GM23248 (cell line): ENCODE results near the gene C1orf21. TPM values are rescaled to one million over a fixed set of nuclear protein-coding genes. Genes with fewer than 3 reads are reported as not detected.

Experiments
- DNase-seq: peaks from one replicate; pipeline ENCODE4 v3.0.0-alpha.2; 2015
- H2AFZ ChIP-seq: fragments of 200-600 bp; sonication (generic); 2 replicates; pipeline ENCODE4 v1.6.1; 2016; ENCODE audit warnings: antibody characterized with exemption
- H3F3A ChIP-seq: fragments of 200-600 bp; sonication (generic); 2 replicates; pipeline ENCODE4 v1.6.1; 2016; ENCODE audit warnings: mild to moderate bottlenecking, antibody characterized with exemption, mixed run types; ENCODE audit not compliant: insufficient read depth
- H3K27ac ChIP-seq: fragments of 200-600 bp; sonication (generic); 2 replicates; pipeline ENCODE4 v1.5.1; 2016; ENCODE audit warnings: mild to moderate bottlenecking
- H3K27me3 ChIP-seq: fragments of 200-600 bp; sonication (generic); replicated peaks from 2 replicates; pipeline ENCODE4 v1.6.1; 2016; ENCODE audit warnings: mild to moderate bottlenecking; ENCODE audit not compliant: insufficient read depth
- H3K36me3 ChIP-seq: fragments of 200-600 bp; sonication (generic); 2 replicates; pipeline ENCODE4 v1.6.1; 2016; ENCODE audit warnings: low read depth, mild to moderate bottlenecking
- H3K4me1 ChIP-seq: fragments of 200-600 bp; sonication (generic); 2 replicates; pipeline ENCODE4 v1.6.1; 2016; ENCODE audit warnings: mild to moderate bottlenecking; ENCODE audit not compliant: insufficient read depth
- H3K4me2 ChIP-seq: fragments of 200-600 bp; sonication (generic); one replicate; pipeline ENCODE4 v1.6.1; 2016; ENCODE audit warnings: mild to moderate bottlenecking; ENCODE audit not compliant: unreplicated experiment
- H3K4me3 ChIP-seq: fragments of 200-600 bp; sonication (generic); 2 replicates; pipeline ENCODE4 v1.5.1; 2016; ENCODE audit warnings: mild to moderate bottlenecking
- H3K79me2 ChIP-seq: fragments of 200-600 bp; sonication (generic); 2 replicates; pipeline ENCODE4 v1.6.1; 2016; ENCODE audit warnings: mild to moderate bottlenecking; ENCODE audit not compliant: insufficient read depth
- H3K9ac ChIP-seq: fragments of 200-600 bp; sonication (generic); 2 replicates; pipeline ENCODE4 v1.6.1; 2016; ENCODE audit warnings: mild to moderate bottlenecking
- H3K9me2 ChIP-seq: fragments of 200-600 bp; sonication (generic); 2 replicates; pipeline ENCODE4 v1.6.1; 2016; ENCODE audit warnings: mixed run types, mild to moderate bottlenecking, moderate library complexity; ENCODE audit not compliant: insufficient read depth
- H3K9me3 ChIP-seq: fragments of 200-600 bp; sonication (generic); one replicate; pipeline ENCODE4 v1.6.1; 2017; ENCODE audit warnings: low read depth
- H4K20me1 ChIP-seq: fragments of 200-600 bp; sonication (generic); 2 replicates; pipeline ENCODE4 v1.6.0; 2016; ENCODE audit not compliant: insufficient read depth
- EZH2 ChIP-seq: fragments of 200-600 bp; sonication (generic); IDR thresholded peaks from 2 replicates; pipeline ENCODE4 v1.6.1; 2018; ENCODE audit warnings: antibody characterized with exemption, mild to moderate bottlenecking; ENCODE audit not compliant: insufficient read depth, poor library complexity, severe bottlenecking
- EZH2phosphoT487 ChIP-seq: fragments of 200-600 bp; sonication (generic); IDR thresholded peaks from 2 replicates; pipeline ENCODE4 v1.6.1; 2018; ENCODE audit warnings: antibody characterized with exemption, moderate library complexity, mild to moderate bottlenecking, low read depth; ENCODE audit not compliant: insufficient read depth
- WGBS, 2 experiments: methylation state at CpG; one replicate each; pipeline ENCODE4 v1.1.6; 2015 to 2017; ENCODE audit warnings: low lambda C conversion rate in 2 of 2, low coverage in 1 of 2; ENCODE audit errors: missing lambda C conversion rate in 2 of 2; 5-methylcytosine and 5-hydroxymethylcytosine counted together
- in situ Hi-C: fragments of 300-500 bp; cut with MboI; formaldehyde crosslinking; loops from 2 replicates; pipeline ENCODE4 v1.15.0; 2020
- polyA plus RNA-seq: library from polyadenylated mRNA; unstranded; fragments of >200 nt; fragmentation: Nextera tagmentation; extraction: Ambion mirVana; gene quantifications from 2 replicates; pipeline ENCODE4 v1.2.1, GENCODE V29; 2016
- total RNA-seq: library from RNA; depleted of rRNA; stranded (reverse); fragments of >200 nt; shearing (Covaris generic); gene quantifications from 2 replicates; pipeline ENCODE4 v1.2.3, GENCODE V29; 2014

C1orf21 gene
- total and polyA plus RNA-seq, 2 experiments from 2014 or later, result 16.7 to 20.0 TPM

DNA sequence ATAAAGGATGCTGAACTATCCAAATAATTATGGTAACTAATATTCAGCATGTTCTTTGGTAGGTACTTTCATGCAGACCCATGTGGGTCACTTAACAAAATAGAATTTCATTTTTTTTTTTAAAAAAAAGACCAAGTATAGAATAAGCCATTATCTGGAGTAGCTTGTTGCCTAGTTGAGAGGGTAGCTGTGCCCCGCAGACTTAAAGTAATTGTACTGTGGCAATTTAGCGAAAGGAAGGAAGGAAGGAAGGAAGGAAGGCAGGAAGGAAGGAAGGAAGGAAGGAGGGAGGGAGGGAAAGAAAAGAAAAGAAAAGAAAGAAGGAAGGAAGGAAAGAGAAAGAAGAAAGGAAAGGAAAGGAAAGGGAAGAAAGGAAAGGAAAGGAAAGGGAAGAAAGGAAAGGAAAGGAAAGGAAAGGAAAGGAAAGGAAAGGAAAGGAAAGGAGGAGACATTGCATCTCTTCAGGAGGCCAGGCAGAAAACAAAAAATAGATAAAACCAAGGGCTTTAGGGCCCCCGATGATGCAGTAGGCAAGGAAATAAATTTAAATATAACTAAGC, 35.3 kb upstream of the C1orf21 start:
- TF ChIP-seq EZH2phosphoT487, result no peak
- TF ChIP-seq EZH2, result no peak
- H3K4me3 ChIP-seq, result no peak overlapping the region
- no peaks in the 10 kb centered on the region for H3K79me2 ChIP-seq
- no peak for DNase-seq
- WGBS, 2 experiments, result 82 to 88% methylated on average over 3 of the region's 3 CpGs
- H4K20me1 ChIP-seq, result no peaks in the 10 kb centered on the region
- in situ Hi-C loops, result no loop called here
- H3K36me3 ChIP-seq, result no peaks in the 10 kb centered on the region
- 0 out of 2 replicates have a peak, but pooled peaks cover under 1% of the 10 kb centered on the region for H3K9me2 ChIP-seq
- no peaks in the 10 kb centered on the region for H3K4me1 ChIP-seq
- no peaks in the 10 kb centered on the region for H3K9me3 ChIP-seq
- H3F3A ChIP-seq, result no peaks in the 10 kb centered on the region
- no peak overlapping the region for H3K9ac ChIP-seq
- no peak overlapping the region for H2AFZ ChIP-seq
- no peak overlapping the region for H3K4me2 ChIP-seq
- H3K27me3 ChIP-seq, result no peaks in the 10 kb centered on the region; the same call in none of the 2 replicates
- no peak overlapping the region for H3K27ac ChIP-seq

DNA sequence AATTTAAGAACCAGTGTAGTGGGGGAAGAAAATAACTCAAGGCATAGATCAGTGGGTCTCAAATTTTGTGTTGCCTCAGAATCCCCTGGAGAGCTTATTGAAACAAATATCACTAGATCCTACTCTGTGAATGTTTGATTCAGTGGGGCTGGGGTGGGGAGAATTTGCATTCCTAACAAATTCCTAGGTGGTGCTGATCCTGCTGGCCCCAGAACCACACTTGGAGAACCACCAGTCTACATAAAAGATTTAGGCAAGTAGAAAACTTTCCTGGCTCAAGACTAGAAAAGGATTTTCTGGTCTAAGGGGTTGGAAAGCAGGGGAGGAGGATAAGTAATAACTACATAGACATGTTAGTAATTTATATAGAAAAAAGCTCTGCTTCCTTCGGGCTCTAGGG, 34.1 kb upstream of the C1orf21 start:
- no peak for TF ChIP-seq EZH2
- TF ChIP-seq EZH2phosphoT487, result no peak
- no peak overlapping the region for H3K27ac ChIP-seq

DNA sequence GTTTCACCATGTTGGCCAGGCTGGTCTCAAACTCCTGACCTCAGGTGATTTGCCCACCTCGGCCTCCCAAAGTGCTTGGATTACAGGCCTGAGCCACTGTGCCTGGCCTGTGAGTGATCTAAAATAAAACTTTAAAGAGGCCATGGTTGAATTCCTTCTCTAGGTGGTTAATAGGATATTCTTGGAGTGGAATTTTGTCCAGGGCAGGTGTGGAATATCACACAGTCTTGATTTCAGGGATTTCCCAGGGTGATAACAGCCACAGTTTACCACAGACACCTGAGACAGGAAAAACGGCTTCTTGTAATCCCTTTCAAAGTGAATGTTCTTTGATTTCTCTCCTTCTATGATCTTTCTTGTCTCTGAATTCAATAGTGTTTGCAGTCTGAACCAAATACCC, 32.1 kb upstream of the C1orf21 start:
- H3K36me3 ChIP-seq, result no peaks in the 10 kb centered on the region
- 51 to 59% methylated on average over 2 of the region's 2 CpGs for WGBS, 2 experiments

More for the DNA sequence above, 34.1 kb upstream of the C1orf21 start:
- Histone ChIP-seq H4K20me1 (no peaks in the 10 kb centered on the region), H3K9ac (no peak overlapping the region), H3K36me3 (no peaks in the 10 kb centered on the region), H3K9me3 (no peaks in the 10 kb centered on the region), H3K79me2 (no peaks in the 10 kb centered on the region), H3F3A (no peaks in the 10 kb centered on the region), H3K4me3 (no peak overlapping the region), H3K4me2 (no peak overlapping the region), H3K27me3 (no peaks in the 10 kb centered on the region; the same call in none of the 2 replicates), H3K4me1 (no peaks in the 10 kb centered on the region), H3K9me2 (0 out of 2 replicates have a peak, but pooled peaks cover 7% of the 10 kb centered on the region), H2AFZ (no peak overlapping the region)
- WGBS, 2 experiments, result 10 to 11% methylated on average over 1 of the region's 1 CpG
- no peak for DNase-seq
- in situ Hi-C loops, result no loop called here

DNA sequence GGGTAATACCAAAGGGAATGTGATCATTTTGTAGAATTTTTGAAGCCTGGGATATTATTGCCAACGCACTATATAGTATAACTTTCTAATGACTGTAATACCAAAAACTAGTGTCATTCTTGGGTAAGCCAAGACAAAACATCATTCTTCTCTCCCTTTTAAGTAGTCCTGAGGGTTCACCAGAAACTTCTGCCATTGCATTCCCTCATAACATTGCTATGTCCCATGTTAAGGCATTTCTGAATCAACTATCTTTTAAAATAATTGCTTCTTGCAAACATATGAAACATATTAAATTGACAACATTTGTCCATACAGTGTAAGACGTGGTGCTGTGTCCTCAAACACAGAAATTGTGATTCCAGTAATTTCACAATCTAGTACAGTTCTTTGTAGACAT, 29.9 kb upstream of the C1orf21 start:
- Histone ChIP-seq H2AFZ (no peak overlapping the region), H3K36me3 (no peaks in the 10 kb centered on the region), H3K27ac (no peak overlapping the region), H3K9ac (no peak overlapping the region), H3K27me3 (no peaks in the 10 kb centered on the region), H3K79me2 (no peaks in the 10 kb centered on the region), H3F3A (no peaks in the 10 kb centered on the region), H3K4me2 (no peak overlapping the region), H3K9me3 (no peaks in the 10 kb centered on the region), H3K4me1 (no peaks in the 10 kb centered on the region), H4K20me1 (no peaks in the 10 kb centered on the region), H3K4me3 (no peak overlapping the region), H3K9me2 (0 out of 2 replicates have a peak, but pooled peaks cover 7% of the 10 kb centered on the region)
- no peak for TF ChIP-seq EZH2
- TF ChIP-seq EZH2phosphoT487, result no peak
- DNase-seq, result no peak
- WGBS, 2 experiments, result 61 to 64% methylated on average over 2 of the region's 2 CpGs
- in situ Hi-C loops, result no loop called here

More for the DNA sequence above, 32.1 kb upstream of the C1orf21 start:
- H3F3A ChIP-seq, result no peaks in the 10 kb centered on the region
- no peaks in the 10 kb centered on the region for H3K4me1 ChIP-seq
- no peak overlapping the region for H3K27ac ChIP-seq
- H2AFZ ChIP-seq, result no peak overlapping the region
- H3K9me2 ChIP-seq, result 0 out of 2 replicates have a peak, but pooled peaks cover 7% of the 10 kb centered on the region
- no peak for DNase-seq
- H3K4me3 ChIP-seq, result no peak overlapping the region
- in situ Hi-C loops, result no loop called here
- H3K27me3 ChIP-seq, result no peaks in the 10 kb centered on the region; the same call in none of the 2 replicates
- no peak overlapping the region for H3K4me2 ChIP-seq
- TF ChIP-seq EZH2phosphoT487 (no peak), EZH2 (no peak)
- H4K20me1 ChIP-seq, result no peaks in the 10 kb centered on the region
- no peak overlapping the region for H3K9ac ChIP-seq
- H3K79me2 ChIP-seq, result no peaks in the 10 kb centered on the region
- no peaks in the 10 kb centered on the region for H3K9me3 ChIP-seq
